GM23248 (cell line): ENCODE measurements around the gene CDK9.

Experiments used
- EZH2 ChIP-seq: fragments of 200-600 bp; sonication (generic); IDR thresholded peaks from 2 replicates; pipeline ENCODE4 v1.6.1; 2018; ENCODE audit warnings: antibody characterized with exemption, mild to moderate bottlenecking; ENCODE audit not compliant: insufficient read depth, poor library complexity, severe bottlenecking
- EZH2phosphoT487 ChIP-seq: fragments of 200-600 bp; sonication (generic); IDR thresholded peaks from 2 replicates; pipeline ENCODE4 v1.6.1; 2018; ENCODE audit warnings: antibody characterized with exemption, moderate library complexity, mild to moderate bottlenecking, low read depth; ENCODE audit not compliant: insufficient read depth

DNA sequence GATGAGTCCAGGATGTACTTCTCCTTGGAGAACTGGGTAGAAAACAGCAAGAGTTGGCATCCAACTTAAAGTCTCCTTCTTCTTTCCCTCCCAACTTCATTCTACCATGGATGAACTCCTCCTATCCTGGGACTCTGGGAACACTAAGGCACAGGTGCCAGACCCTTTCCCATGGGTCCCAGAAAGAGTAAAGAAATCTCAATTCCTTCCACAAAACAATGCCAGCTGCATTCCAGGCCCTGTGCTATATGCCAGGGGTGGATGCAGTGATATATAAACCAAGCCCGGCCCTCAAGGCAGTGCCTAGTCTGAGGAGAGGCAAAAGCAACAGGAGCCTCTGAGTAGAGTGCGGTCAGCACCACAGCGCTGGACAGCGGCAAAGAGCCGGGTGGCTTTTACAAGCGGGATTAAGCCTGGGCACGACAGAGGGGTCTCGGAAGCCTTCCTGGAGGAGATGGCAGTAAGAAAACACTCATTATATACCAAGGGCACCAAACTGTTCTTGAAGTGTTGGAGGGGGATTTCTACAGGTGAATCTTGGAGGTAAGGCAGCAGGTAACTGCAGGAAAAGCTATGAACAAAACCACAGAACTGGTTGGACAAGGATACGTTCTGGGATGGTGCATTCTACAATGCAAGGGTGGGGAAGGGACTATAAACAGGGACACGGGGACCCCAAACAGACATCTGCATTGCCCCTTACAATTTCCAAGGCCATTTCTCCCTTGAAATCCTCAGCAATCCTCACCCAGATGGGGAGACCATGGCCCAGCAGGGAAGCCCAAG is 34.4 kb upstream of the CDK9 start:
- TF ChIP-seq EZH2phosphoT487 (no peak), EZH2 (no peak)
